ENCODE measurements around the gene EFNA1. TPM values are rescaled to one million over a fixed set of nuclear protein-coding genes. Genes with fewer than 3 reads are reported as not detected.

The EFNA1 gene
- total and polyA plus RNA-seq, 2 of the 13 experiments (the other 11 are each of a cell fraction or from before 2014, with no cell fraction given), result 81.8 to 874 TPM

DNA sequence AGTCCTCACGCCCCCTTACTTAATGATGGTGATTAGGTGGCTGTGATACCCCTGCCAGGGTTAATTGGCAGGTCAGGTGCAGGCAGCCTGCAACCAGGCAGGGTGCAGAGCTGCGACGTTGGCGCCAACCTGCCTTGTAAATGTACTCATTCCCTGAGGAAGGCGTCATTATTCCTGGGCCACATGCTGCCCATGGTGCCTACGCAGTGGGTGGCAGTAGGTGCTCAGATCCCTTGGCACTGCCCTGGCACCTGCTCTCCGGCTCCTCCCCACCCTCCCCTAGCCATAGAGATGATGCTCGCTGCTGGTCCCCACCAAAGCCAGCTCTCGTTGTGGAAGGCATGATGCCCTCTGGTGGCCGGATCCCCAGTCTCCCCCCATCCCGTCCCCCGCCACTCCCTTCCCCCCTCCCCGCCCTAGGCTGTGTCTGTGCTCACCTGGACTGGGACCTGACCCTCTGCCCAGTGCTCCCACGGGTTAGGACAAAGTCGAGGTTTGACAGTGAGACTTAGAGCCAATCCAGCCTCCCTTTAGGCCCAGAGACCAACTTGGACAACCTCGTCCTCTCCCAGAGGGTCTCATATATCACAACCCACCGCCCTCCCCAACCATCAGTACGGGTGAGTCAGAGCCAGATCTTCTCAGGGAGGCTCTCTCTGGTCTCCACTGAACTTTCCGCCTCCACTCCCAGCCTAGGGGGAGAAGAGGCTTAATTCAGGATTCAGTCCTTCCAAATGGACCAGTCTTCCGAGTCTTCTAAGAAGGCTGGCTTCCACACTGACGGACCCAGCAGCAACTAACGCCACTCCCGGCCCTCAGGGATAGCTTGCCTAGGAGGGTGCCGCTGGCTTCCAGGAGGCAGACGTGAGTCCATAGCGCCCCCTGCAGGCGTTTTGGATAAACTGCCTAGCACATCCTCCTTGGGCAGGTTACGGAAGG, 39.8 kb downstream of the EFNA1 start (continued):
- TF ChIP-seq, protein P1, sequence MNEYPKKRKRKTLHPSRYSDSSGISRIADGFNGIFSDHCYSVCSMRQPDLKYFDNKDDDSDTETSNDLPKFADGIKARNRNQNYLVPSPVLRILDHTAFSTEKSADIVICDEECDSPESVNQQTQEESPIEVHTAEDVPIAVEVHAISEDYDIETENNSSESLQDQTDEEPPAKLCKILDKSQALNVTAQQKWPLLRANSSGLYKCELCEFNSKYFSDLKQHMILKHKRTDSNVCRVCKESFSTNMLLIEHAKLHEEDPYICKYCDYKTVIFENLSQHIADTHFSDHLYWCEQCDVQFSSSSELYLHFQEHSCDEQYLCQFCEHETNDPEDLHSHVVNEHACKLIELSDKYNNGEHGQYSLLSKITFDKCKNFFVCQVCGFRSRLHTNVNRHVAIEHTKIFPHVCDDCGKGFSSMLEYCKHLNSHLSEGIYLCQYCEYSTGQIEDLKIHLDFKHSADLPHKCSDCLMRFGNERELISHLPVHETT (CRISPR knock-in tag; conservative IDR thresholded peaks at IDR 0.05), result no peak
- TF ChIP-seq ZNF557 (CRISPR knock-in tag; IDR thresholded peaks at IDR 0.05), result no peak
- TF ChIP-seq, protein P2, sequence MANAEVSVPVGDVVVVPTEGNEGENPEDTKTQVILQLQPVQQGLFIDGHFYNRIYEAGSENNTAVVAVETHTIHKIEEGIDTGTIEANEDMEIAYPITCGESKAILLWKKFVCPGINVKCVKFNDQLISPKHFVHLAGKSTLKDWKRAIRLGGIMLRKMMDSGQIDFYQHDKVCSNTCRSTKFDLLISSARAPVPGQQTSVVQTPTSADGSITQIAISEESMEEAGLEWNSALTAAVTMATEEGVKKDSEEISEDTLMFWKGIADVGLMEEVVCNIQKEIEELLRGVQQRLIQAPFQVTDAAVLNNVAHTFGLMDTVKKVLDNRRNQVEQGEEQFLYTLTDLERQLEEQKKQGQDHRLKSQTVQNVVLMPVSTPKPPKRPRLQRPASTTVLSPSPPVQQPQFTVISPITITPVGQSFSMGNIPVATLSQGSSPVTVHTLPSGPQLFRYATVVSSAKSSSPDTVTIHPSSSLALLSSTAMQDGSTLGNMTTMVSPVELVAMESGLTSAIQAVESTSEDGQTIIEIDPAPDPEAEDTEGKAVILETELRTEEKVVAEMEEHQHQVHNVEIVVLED (CRISPR knock-in tag; IDR thresholded peaks at IDR 0.05; ENCODE audit: borderline replicate concordance), result no peak
- TF ChIP-seq ZNF253 (CRISPR knock-in tag; IDR thresholded peaks at IDR 0.05; ENCODE audit: borderline replicate concordance), result no peak
- TF ChIP-seq AGO1 (IDR thresholded peaks at IDR 0.05; ENCODE audit: low read depth, low read length, poor library complexity, severe bottlenecking), result no peak
- no peak for TF ChIP-seq ZNF446 (CRISPR knock-in tag; IDR thresholded peaks at IDR 0.05)
- no peak for TF ChIP-seq EED (CRISPR knock-in tag; IDR thresholded peaks at IDR 0.05)
- TF ChIP-seq ZNF549 (CRISPR knock-in tag; IDR thresholded peaks at IDR 0.05), result no peak
- no peak for TF ChIP-seq HNRNPLL (IDR thresholded peaks at IDR 0.05; ENCODE audit: low read depth, low read length, poor library complexity, severe bottlenecking)
- no peak for TF ChIP-seq RCOR2 (CRISPR knock-in tag; IDR thresholded peaks at IDR 0.05)
- TF ChIP-seq ZNF33A (CRISPR knock-in tag; IDR thresholded peaks at IDR 0.05; ENCODE audit: borderline replicate concordance), result no peak
- no peak for TF ChIP-seq GTF2F1 (IDR thresholded peaks at IDR 0.05; ENCODE audit: low read length)
- TF ChIP-seq RFXANK (CRISPR knock-in tag; IDR thresholded peaks at IDR 0.05), result no peak
- no peak for TF ChIP-seq ZBTB26 (CRISPR knock-in tag; IDR thresholded peaks at IDR 0.05; ENCODE audit: borderline replicate concordance)
- TF ChIP-seq PHB2 (IDR thresholded peaks at IDR 0.05; ENCODE audit: partially characterized antibody), result no peak
- no peak for TF ChIP-seq MEIS2 (CRISPR knock-in tag; IDR thresholded peaks at IDR 0.05)
- no peak for TF ChIP-seq DMAP1 (CRISPR knock-in tag; IDR thresholded peaks at IDR 0.05)
- TF ChIP-seq RBFOX2 (IDR thresholded peaks at IDR 0.05; ENCODE audit: low read depth, low read length), result no peak
- TF ChIP-seq TEAD3 (CRISPR knock-in tag; optimal IDR thresholded peaks at IDR 0.05; ENCODE audit: borderline replicate concordance), result peak; percentile 19

Measured in HepG2 (cell line).